ENCODE measurements around the gene PTPN9. TPM values are rescaled to one million over a fixed set of nuclear protein-coding genes. Genes with fewer than 3 reads are reported as not detected.

Gene PTPN9
- total and polyA plus RNA-seq, 2 experiments from 2014 or later: 19.9 to 30.6 TPM

DNA sequence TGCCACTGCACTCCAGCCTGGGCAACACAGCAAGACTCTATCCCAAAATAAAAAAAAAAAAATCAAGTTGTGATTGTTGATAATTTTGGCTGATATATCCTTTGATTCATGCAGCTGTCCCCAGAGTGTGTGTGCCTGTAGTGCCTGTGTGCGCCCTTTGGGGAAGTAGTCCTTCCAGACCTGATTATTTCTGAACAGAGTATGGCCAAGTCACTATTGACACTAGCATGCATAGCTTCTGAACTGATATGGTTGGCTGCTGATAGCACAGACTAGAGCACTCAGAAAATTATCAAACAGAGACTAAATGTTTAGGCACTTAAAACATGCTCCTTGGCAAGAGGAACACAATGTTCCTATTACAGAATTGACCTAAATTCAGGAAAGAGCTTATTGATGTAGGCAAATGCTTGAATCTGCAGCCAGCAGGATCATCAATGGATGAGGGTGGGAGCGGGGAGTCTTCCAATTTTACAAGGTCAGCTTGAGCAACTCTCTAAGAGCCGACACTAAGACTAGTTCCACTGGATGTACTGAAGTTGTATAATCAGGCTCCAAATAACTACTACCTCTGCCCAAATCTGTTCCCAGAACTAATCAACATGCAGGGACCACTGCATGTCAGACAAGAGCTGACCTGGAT lies 17.7 kb upstream of the PTPN9 start:
- 95 to 97% methylated on average over 3 of the region's 3 CpGs for WGBS, 2 experiments (ENCODE audit: low coverage in 1 of 2, low lambda C conversion rate in 2 of 2, missing lambda C conversion rate in 2 of 2)
- no peak overlapping the region for H3K4me3 ChIP-seq
- peaks cover 26% of the 10 kb centered on the region for H3K36me3 ChIP-seq (ENCODE audit: low read depth)
- no peak overlapping the region for H2AFZ ChIP-seq
- no peak overlapping the region for H3K27ac ChIP-seq
- no peaks in the 10 kb centered on the region for H3F3A ChIP-seq (ENCODE audit: insufficient read depth)
- H3K9ac ChIP-seq: no peak overlapping the region
- no peak overlapping the region for H3K4me2 ChIP-seq (ENCODE audit: unreplicated experiment)
- no peaks in the 10 kb centered on the region for H3K9me3 ChIP-seq (ENCODE audit: low read depth)
- H3K79me2 ChIP-seq (ENCODE audit: insufficient read depth): no peaks in the 10 kb centered on the region; the same call in 1 of the 2 replicates
- in situ Hi-C loops (cut with MboI): no loop called here
- no peak for DNase-seq
- TF ChIP-seq EZH2phosphoT487 (IDR thresholded peaks at IDR 0.05; ENCODE audit: insufficient read depth, low read depth): no peak
- no peaks in the 10 kb centered on the region for H3K4me1 ChIP-seq (ENCODE audit: insufficient read depth)
- no peaks in the 10 kb centered on the region for H3K27me3 ChIP-seq (replicated peaks; ENCODE audit: insufficient read depth)
- no peaks in the 10 kb centered on the region for H4K20me1 ChIP-seq (ENCODE audit: insufficient read depth)
- H3K9me2 ChIP-seq (ENCODE audit: insufficient read depth): no peaks in the 10 kb centered on the region

GRCh38 chr15:75594276-75594675 lies 15.2 kb upstream of the PTPN9 start:
- Histone ChIP-seq H3K79me2 (ENCODE audit: insufficient read depth) (no peaks in the 10 kb centered on the region; the same call in 1 of the 2 replicates), H3K9me3 (ENCODE audit: low read depth) (no peaks in the 10 kb centered on the region), H4K20me1 (ENCODE audit: insufficient read depth) (no peaks in the 10 kb centered on the region), H3F3A (ENCODE audit: insufficient read depth) (no peaks in the 10 kb centered on the region), H3K27ac (no peak overlapping the region), H3K4me3 (no peak overlapping the region), H3K4me1 (ENCODE audit: insufficient read depth) (no peaks in the 10 kb centered on the region), H3K36me3 (ENCODE audit: low read depth) (peaks cover 17% of the 10 kb centered on the region; the same call in 1 of the 2 replicates), H3K9ac (no peak overlapping the region), H3K9me2 (ENCODE audit: insufficient read depth) (no peaks in the 10 kb centered on the region), H2AFZ (no peak overlapping the region), H3K27me3 (replicated peaks; ENCODE audit: insufficient read depth) (no peaks in the 10 kb centered on the region), H3K4me2 (ENCODE audit: unreplicated experiment) (no peak overlapping the region)
- in situ Hi-C loops (cut with MboI): no loop called here
- 92 to 93% methylated on average over 9 of the region's 9 CpGs for WGBS, 2 experiments (ENCODE audit: low coverage in 1 of 2, low lambda C conversion rate in 2 of 2, missing lambda C conversion rate in 2 of 2)
- no peak for DNase-seq
- TF ChIP-seq EZH2 (IDR thresholded peaks at IDR 0.05; ENCODE audit: insufficient read depth, poor library complexity, severe bottlenecking) (no peak), EZH2phosphoT487 (IDR thresholded peaks at IDR 0.05; ENCODE audit: insufficient read depth, low read depth) (no peak)

DNA sequence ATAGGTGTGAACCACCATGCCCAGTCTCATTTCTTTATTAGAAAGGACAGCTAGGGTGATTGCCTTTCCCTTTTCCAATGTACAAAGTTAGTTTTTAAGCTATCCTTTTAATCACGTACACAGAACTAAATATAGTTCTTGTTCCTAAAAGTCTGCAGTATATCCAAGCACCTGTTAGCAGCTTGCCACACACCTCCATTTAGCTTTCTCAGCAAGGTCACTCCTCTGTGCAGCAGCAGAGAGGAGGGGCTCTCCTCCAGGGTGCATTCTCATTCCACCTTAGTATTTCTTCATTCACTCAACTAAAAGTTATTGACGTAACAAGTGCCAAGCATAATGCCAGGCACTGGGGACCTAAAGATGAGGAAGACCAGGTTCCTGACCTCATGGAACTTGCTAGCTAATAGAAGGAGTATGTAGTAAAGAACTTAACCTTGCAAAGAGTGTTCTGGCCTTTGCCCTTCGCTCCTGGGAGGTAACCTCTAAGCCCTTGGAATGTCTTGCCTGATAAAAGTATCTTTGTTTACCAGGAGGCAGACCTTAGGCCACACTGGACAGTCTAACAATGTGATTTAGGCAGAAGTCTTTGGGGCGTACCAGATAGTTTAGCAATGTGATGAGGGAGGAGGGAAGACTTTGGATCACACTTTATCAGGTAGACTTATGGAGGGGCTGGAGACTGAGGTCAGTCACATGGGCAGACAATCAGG lies 12.7 kb upstream of the PTPN9 start:
- H3K4me3 ChIP-seq: no peak overlapping the region
- peaks cover 5% of the 10 kb centered on the region; the same call in 1 of the 2 replicates for H3K36me3 ChIP-seq (ENCODE audit: low read depth)
- TF ChIP-seq EZH2phosphoT487 (IDR thresholded peaks at IDR 0.05; ENCODE audit: insufficient read depth, low read depth) (no peak), EZH2 (IDR thresholded peaks at IDR 0.05; ENCODE audit: insufficient read depth, poor library complexity, severe bottlenecking) (no peak)
- in situ Hi-C loops (cut with MboI): no loop called here
- DNase-seq: no peak
- H4K20me1 ChIP-seq (ENCODE audit: insufficient read depth): no peaks in the 10 kb centered on the region
- H3K27ac ChIP-seq: no peak overlapping the region
- H2AFZ ChIP-seq: no peak overlapping the region
- 98 to 100% methylated on average over 4 of the region's 4 CpGs for WGBS, 2 experiments (ENCODE audit: low coverage in 1 of 2, low lambda C conversion rate in 2 of 2, missing lambda C conversion rate in 2 of 2)
- H3K9me2 ChIP-seq (ENCODE audit: insufficient read depth): no peaks in the 10 kb centered on the region
- H3K79me2 ChIP-seq (ENCODE audit: insufficient read depth): no peaks in the 10 kb centered on the region; the same call in 1 of the 2 replicates
- H3K27me3 ChIP-seq (replicated peaks; ENCODE audit: insufficient read depth): no peaks in the 10 kb centered on the region
- H3K9ac ChIP-seq: no peak overlapping the region
- H3K9me3 ChIP-seq (ENCODE audit: low read depth): no peaks in the 10 kb centered on the region
- H3F3A ChIP-seq (ENCODE audit: insufficient read depth): no peaks in the 10 kb centered on the region
- H3K4me1 ChIP-seq (ENCODE audit: insufficient read depth): no peaks in the 10 kb centered on the region
- no peak overlapping the region for H3K4me2 ChIP-seq (ENCODE audit: unreplicated experiment)

DNA sequence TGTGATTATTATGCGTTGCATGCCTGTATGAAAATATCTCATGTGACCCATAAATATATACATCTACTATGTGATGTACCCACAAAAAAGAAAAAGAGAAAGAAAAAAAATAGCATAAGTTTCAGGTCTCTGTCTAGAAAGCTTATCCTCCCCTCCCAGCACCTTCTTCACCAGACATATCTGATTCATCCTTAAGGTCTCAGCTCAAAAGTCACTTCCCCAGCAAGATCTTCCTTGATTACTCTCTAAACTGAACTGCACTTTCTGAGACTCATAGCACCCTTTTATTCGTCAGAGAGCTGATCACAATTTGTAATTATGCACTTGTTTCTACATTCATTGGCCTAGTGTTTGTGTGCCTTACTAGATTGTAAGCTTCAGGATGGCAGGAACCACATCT lies 11.1 kb upstream of the PTPN9 start:
- TF ChIP-seq EZH2 (IDR thresholded peaks at IDR 0.05; ENCODE audit: insufficient read depth, poor library complexity, severe bottlenecking) (no peak), EZH2phosphoT487 (IDR thresholded peaks at IDR 0.05; ENCODE audit: insufficient read depth, low read depth) (no peak)
- H3K9me2 ChIP-seq (ENCODE audit: insufficient read depth): no peaks in the 10 kb centered on the region
- no peak overlapping the region for H3K27ac ChIP-seq
- 81 to 87% methylated on average over 2 of the region's 2 CpGs for WGBS, 2 experiments (ENCODE audit: low coverage in 1 of 2, low lambda C conversion rate in 2 of 2, missing lambda C conversion rate in 2 of 2)
- H3K9me3 ChIP-seq (ENCODE audit: low read depth): no peaks in the 10 kb centered on the region
- H3K79me2 ChIP-seq (ENCODE audit: insufficient read depth): no peaks in the 10 kb centered on the region
- H3K36me3 ChIP-seq (ENCODE audit: low read depth): no peaks in the 10 kb centered on the region
- H2AFZ ChIP-seq: no peak overlapping the region
- no peaks in the 10 kb centered on the region for H3K4me1 ChIP-seq (ENCODE audit: insufficient read depth)
- no peaks in the 10 kb centered on the region for H3F3A ChIP-seq (ENCODE audit: insufficient read depth)
- in situ Hi-C loops (cut with MboI): no loop called here
- no peaks in the 10 kb centered on the region for H4K20me1 ChIP-seq (ENCODE audit: insufficient read depth)
- no peak for DNase-seq
- H3K4me3 ChIP-seq: no peak overlapping the region
- no peak overlapping the region for H3K9ac ChIP-seq
- no peak overlapping the region for H3K4me2 ChIP-seq (ENCODE audit: unreplicated experiment)
- no peaks in the 10 kb centered on the region for H3K27me3 ChIP-seq (replicated peaks; ENCODE audit: insufficient read depth)

Measured in GM23248 (cell line).